HG03108 (cell line): ENCODE data around the gene HIF1A.
A peak's percentile ranks its signal among the peaks of the same experiment; 100 is the strongest.

Experiments used
- ATAC-seq: cut with Tn5 transposase; IDR thresholded peaks from one replicate; pipeline ENCODE4 v1.9.1; 2021; ENCODE audit warnings: moderate library complexity; ENCODE audit not compliant: unreplicated experiment

The HIF1A gene

GRCh38 chr14:61672796-61673195 lies 22.5 kb upstream of the HIF1A start:
- ATAC-seq: no peak

GRCh38 chr14:61673305-61673704 lies 22.0 kb upstream of the HIF1A start:
- no peak for ATAC-seq

- no peak for ATAC-seq
Measured at GRCh38 chr14:61675291-61675690, 20.0 kb upstream of the HIF1A start.

- ATAC-seq: no peak
Measured at GRCh38 chr14:61677479-61677878, 17.8 kb upstream of the HIF1A start.

GRCh38 chr14:61678975-61679374 lies 16.3 kb upstream of the HIF1A start:
- ATAC-seq: no peak

GRCh38 chr14:61681413-61681812 lies 13.9 kb upstream of the HIF1A start:
- no peak for ATAC-seq

GRCh38 chr14:61683108-61683507 lies 12.2 kb upstream of the HIF1A start:
- ATAC-seq: no peak

- no peak for ATAC-seq
Measured at GRCh38 chr14:61690039-61690438, 5.3 kb upstream of the HIF1A start.

- no peak for ATAC-seq
Measured at GRCh38 chr14:61690982-61691381, 4.3 kb upstream of the HIF1A start.

- ATAC-seq: no peak
Measured at GRCh38 chr14:61691495-61691894, 3.8 kb upstream of the HIF1A start.

GRCh38 chr14:61694039-61694438 lies 1.3 kb upstream of the HIF1A start:
- no peak for ATAC-seq

GRCh38 chr14:61695695-61696527 lies 598 bp downstream of the HIF1A start:
- ATAC-seq: peak; percentile 5

GRCh38 chr14:61696753-61697318 lies 1.5 kb downstream of the HIF1A start:
- no peak for ATAC-seq

- ATAC-seq: no peak
Measured at GRCh38 chr14:61698206-61698980, 3.1 kb downstream of the HIF1A start.

- ATAC-seq: no peak
Measured at GRCh38 chr14:61699027-61699426, 3.7 kb downstream of the HIF1A start.

GRCh38 chr14:61700104-61700886 lies 5.0 kb downstream of the HIF1A start:
- ATAC-seq: no peak

GRCh38 chr14:61701946-61702345 lies 6.6 kb downstream of the HIF1A start:
- ATAC-seq: no peak

GRCh38 chr14:61703342-61704129 lies 8.2 kb downstream of the HIF1A start:
- no peak for ATAC-seq

- ATAC-seq: no peak
Measured at GRCh38 chr14:61704554-61704953, 9.2 kb downstream of the HIF1A start.

GRCh38 chr14:61705017-61705416 lies 9.7 kb downstream of the HIF1A start:
- no peak for ATAC-seq
